GM12874 (cell line): Measurements from ENCODE around the gene TMEM144.

Source experiments
- TF ChIP-seq, protein P1 (sequence below): IDR thresholded peaks from 2 replicates; pipeline ENCODE4 v1.5.1; 2011; ENCODE audit warnings: low read depth, mild to moderate bottlenecking, control low read depth, low read length, moderate library complexity; ENCODE audit not compliant: insufficient read depth

TMEM144 gene

DNA sequence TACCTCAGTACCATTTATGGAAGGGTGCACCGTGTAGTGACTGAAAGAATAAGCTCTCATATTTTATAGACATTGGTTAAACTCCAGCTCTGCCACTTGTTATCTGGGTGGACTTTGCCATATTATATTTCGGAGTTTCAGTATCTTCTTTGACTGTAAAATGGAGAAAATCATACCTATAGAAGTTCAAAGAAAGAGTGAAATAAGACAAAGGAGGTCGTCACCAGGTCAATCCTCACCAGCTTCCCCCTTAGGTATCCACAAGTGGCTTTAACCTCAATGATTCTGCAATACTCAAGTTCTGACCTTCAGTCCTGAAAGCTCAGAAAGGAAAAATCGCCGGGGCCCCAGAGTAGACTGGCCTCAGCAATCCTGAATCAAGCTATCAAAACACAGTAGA lies 64.3 kb downstream of the TMEM144 start:
- TF ChIP-seq, protein P1, sequence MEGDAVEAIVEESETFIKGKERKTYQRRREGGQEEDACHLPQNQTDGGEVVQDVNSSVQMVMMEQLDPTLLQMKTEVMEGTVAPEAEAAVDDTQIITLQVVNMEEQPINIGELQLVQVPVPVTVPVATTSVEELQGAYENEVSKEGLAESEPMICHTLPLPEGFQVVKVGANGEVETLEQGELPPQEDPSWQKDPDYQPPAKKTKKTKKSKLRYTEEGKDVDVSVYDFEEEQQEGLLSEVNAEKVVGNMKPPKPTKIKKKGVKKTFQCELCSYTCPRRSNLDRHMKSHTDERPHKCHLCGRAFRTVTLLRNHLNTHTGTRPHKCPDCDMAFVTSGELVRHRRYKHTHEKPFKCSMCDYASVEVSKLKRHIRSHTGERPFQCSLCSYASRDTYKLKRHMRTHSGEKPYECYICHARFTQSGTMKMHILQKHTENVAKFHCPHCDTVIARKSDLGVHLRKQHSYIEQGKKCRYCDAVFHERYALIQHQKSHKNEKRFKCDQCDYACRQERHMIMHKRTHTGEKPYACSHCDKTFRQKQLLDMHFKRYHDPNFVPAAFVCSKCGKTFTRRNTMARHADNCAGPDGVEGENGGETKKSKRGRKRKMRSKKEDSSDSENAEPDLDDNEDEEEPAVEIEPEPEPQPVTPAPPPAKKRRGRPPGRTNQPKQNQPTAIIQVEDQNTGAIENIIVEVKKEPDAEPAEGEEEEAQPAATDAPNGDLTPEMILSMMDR = no peak

DNA sequence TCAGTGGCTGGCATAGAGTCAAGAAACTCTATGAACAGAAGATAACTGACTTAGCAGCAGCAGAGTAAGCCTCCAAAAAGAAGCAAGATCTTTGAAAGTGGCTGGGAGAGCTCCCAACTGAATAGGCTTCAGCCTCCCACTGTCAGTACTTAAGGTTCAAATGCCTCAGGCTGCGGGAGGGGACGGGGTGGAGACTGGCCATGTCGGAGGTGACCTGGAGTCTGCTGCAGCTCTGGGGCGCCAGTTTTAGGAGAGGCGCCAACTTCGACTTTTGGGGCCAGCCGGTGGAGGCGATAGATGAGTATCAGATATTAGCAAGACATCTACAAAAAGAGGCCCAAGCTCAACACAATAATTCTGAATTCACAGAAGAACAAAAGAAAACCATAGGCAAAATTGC lies 67.3 kb downstream of the TMEM144 start:
- TF ChIP-seq, protein P1 = no peak

DNA sequence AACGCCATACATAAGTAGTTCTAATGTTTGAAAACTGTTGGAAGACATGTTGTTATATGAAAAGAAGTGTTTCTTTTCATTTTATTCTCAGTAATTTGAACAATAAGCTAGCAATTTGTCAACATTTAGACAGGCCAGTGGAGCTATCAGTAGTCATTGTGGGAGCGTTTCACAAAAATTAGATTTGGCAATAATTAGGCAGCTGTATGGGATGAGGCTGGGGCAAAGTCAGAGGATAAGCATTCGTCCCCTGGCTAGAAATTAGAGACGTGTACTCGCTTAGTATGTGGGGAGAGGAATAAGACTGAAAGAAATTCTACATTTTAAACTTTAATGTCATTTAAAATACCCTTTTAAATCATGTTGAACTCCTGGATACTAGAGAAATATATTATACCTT lies 70.6 kb downstream of the TMEM144 start:
- TF ChIP-seq, protein P1 = no peak

DNA sequence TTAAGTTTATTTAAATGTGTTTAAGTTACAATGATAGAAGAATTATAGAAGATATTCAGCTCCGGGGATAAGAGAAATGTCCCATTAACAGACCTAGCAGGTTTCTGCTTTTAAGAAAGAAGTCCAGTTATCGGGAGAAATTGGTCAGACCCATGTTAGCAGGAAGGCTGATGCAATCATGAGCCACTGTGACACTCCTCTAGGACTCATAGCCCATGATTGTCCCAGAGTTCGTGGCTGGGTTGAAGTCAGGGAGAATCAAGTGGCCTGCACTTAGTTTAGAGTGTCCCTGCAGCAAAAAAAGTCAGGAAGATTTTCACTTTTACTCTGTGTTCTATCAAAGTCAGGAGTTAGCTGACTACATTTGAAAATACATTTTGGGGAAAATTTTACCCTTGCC lies 72.0 kb downstream of the TMEM144 start:
- TF ChIP-seq, protein P1 = no peak

DNA sequence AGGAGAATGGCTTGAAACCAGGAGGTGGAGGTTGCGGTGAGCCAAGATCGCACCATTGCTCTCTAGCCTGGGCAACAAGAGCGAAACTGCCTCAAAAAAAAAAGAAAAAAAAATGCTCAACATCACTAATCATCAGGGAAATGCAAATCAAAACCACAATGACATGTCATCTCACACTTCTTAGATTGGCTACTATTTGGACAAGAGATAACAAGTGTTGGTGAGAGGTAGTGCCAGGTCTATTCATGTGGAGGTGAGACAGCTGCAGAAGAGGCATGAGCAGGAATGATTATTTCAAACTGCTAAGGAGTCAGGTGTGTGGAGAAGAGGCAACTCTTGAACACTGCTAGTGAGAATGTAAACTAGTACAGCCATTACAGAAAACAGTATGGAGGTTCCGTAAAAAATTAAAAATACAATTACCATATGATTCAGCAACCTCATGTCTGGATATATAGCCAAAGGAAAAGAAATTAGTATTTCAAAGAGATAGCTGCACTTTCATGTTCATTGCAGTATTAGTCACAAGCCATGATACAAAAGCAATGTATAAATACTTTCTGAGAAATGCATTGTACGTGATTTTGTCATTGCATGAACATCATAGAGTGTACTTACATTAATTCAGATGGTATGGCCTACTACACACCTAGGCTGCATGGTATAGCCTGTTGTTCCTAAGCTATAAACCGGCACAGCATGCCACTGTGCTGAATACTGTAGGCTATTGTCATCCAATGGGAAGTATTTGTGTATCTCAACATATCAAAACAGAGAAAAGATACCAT lies 75.3 kb downstream of the TMEM144 start:
- TF ChIP-seq, protein P1 = no peak

DNA sequence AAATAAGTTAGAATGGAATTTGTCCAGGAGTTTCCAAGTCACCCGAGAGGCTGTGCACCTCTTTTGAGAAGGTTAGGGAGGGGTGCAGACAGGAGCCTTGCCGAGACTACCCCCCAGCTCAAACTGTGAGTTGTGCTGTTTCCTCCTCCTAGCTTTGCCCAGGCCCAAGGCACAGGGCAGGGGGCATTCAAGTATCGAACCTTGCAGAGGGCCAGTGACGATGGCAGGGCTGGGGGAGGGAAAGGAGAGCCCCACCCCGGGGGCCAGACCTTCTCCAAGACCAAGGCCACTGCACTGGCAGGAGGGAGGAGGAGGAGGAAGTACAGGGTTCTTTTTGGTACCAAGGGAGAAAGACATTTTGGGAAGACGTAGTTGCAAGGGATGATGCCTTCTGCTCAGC lies 80.6 kb downstream of the TMEM144 start:
- TF ChIP-seq, protein P1 = no peak

DNA sequence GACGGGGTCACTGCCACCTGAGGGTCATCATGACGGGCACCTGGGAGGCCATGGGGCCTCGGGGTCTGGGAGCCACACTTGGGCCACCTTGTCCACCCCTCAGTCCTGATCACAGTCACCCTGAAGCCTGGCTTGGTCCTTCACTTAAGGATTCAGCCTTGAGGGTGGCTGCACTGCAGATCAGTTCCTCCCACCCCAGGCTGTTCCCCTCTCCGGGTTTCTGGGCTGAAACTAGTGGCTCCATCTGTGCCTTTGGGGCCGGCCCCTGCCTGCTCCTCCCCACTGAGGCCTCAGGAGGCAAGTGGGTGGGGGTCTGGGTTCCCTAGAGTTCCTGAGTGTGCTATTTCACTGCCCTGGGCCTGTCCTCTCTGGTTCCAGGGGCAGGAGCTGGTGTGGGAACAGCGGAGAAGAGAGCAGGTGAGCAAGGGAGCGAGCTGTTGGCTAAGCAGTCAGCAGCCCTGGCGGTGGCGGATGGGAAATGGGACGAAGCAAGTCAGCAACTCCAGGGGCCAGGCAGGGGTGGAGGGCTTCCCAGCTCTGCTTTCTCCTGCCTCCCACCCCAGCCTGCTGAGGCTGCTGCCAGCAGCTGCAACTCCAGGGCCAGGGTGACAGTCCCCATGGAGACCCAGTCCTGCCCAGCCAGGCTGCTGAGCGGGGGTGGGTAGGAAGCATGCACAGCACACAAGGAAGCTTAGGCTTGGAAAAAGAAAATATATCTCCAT lies 81.2 kb downstream of the TMEM144 start:
- TF ChIP-seq, protein P1 = no peak
